T-cell (primary cell): ENCODE results near the gene GARIN5B. TPM values are rescaled to one million over a fixed set of nuclear protein-coding genes. Genes with fewer than 3 reads are reported as not detected.
"Not testable (repeated sequence)": the region's sequence is repeated elsewhere in the genome, so short reads cannot be mapped to it uniquely, and the experiment has no call there.

ENCODE experiments used
- ATAC-seq, 4 experiments: fragments of 200-7000 bp in 3 of 4; fragments of 150-1000 bp in 1 of 4; cut with Tn5 transposase; replicated peaks in 1 of 4; 1 replicate in 3 of 4; 2 replicates in 1 of 4; pipeline ENCODE4 v1.10.0; 2021; ENCODE audit warnings: moderate library complexity in 3 of 4, mild to moderate bottlenecking in 2 of 4, moderate number of reproducible peaks in 1 of 4
- CTCF ChIA-PET, 2 donors: fragments of 300-600 bp; sonication (Branson Sonifier 250); formaldehyde crosslinking; loops; one replicate each; lab custom pipeline; 2022; ENCODE audit warnings: antibody characterized with exemption in 2 of 2; lab: Charles Lee
- POLR2A ChIA-PET, 2 donors: fragments of 300-600 bp; sonication (Branson Sonifier 250); formaldehyde crosslinking; loops; one replicate each; lab custom pipeline; 2022; ENCODE audit warnings: antibody characterized with exemption in 2 of 2; lab: Charles Lee
- DNase-seq, 35 experiments: peaks; one replicate each; pipeline versions ENCODE4 v3.0.0 to v3.0.0-alpha.2; 2013 to 2023
- H3K27ac ChIP-seq: one replicate; pipeline ENCODE4 v1.5.1; 2013; ENCODE audit warnings: low read length
- H3K27me3 ChIP-seq, 2 experiments: replicated peaks in 1 of 2; 1 replicate in 1 of 2; 2 replicates in 1 of 2; pipeline versions ENCODE4 v1.6.1 to v1.7.0; 2013; ENCODE audit warnings: low read length in 1 of 2, mixed read lengths in 1 of 2; ENCODE audit not compliant: control insufficient read depth in 2 of 2, insufficient read depth in 2 of 2; ENCODE audit errors: extremely low read depth in 1 of 2
- H3K36me3 ChIP-seq, 2 donors: 1 replicate in 1 of 2; 2 replicates in 1 of 2; pipeline versions ENCODE4 v1.6.1 to v1.7.0; 2013; ENCODE audit warnings: low read length in 1 of 2; ENCODE audit not compliant: control insufficient read depth in 2 of 2, insufficient read depth in 1 of 2; ENCODE audit errors: extremely low read depth in 1 of 2
- H3K4me1 ChIP-seq, 2 experiments: 1 replicate in 1 of 2; 2 replicates in 1 of 2; pipeline versions ENCODE4 v1.6.1 to v1.7.0; 2013; ENCODE audit warnings: low read length in 2 of 2, mixed read lengths in 1 of 2; ENCODE audit not compliant: insufficient read depth in 2 of 2, control insufficient read depth in 1 of 2; ENCODE audit errors: extremely low read depth in 1 of 2
- H3K4me3 ChIP-seq, 2 donors: 1 replicate in 1 of 2; 2 replicates in 1 of 2; pipeline versions ENCODE4 v1.5.1 to v1.7.0; 2013; ENCODE audit warnings: mild to moderate bottlenecking in 2 of 2, low read length in 1 of 2, moderate library complexity in 1 of 2; ENCODE audit not compliant: control insufficient read depth in 1 of 2; ENCODE audit errors: extremely low read depth in 1 of 2
- H3K9me3 ChIP-seq: 2 replicates; pipeline ENCODE4 v1.7.0; 2013
- H3K27ac Mint-ChIP-seq, 2 donors: one replicate each; pipeline ENCODE4 v1.8.0; 2020 to 2021; ENCODE audit warnings: mild to moderate bottlenecking in 2 of 2, mixed read lengths in 2 of 2
- H3K27me3 Mint-ChIP-seq, 2 donors: one replicate each; pipeline ENCODE4 v1.8.0; 2021 to 2022; ENCODE audit warnings: mixed read lengths in 2 of 2
- H3K36me3 Mint-ChIP-seq: one replicate; pipeline ENCODE4 v1.8.0; 2021; ENCODE audit warnings: mixed read lengths
- H3K4me1 Mint-ChIP-seq, 3 donors: one replicate each; pipeline ENCODE4 v1.8.0; 2020 to 2022; ENCODE audit warnings: mixed read lengths in 3 of 3, mild to moderate bottlenecking in 1 of 3
- H3K4me3 Mint-ChIP-seq, 3 donors: one replicate each; pipeline ENCODE4 v1.8.0; 2020 to 2022; ENCODE audit warnings: mild to moderate bottlenecking in 3 of 3, mixed read lengths in 3 of 3, moderate library complexity in 3 of 3
- H3K9me3 Mint-ChIP-seq, 3 donors: one replicate each; pipeline ENCODE4 v1.8.0; 2020 to 2022; ENCODE audit warnings: mixed read lengths in 3 of 3
- WGBS: methylation state at CpG from one replicate; pipeline ENCODE4 v1.1.5; 2013; ENCODE audit warnings: missing lambda C conversion rate; ENCODE audit not compliant: insufficient coverage; 5-methylcytosine and 5-hydroxymethylcytosine counted together
- total RNA-seq, 35 experiments: library from RNA in 6 of 35; stranded (reverse) in 6 of 35; fragments of 120-200 nt in 1 of 35; gene quantifications; one replicate each; pipeline versions ENCODE4 v1.2.1 to v1.2.4 and lab custom pipeline; 2013 to 2026

The GARIN5B gene
- not detected for total RNA-seq
- total RNA-seq (2013) = not detected
- total RNA-seq (lab: John Stamatoyannopoulos, UW) = 0 reads per million in 29 experiments

GRCh38 chr19:55362990-55363716 is at the start of gene GARIN5B:
Gene GARIN5B, minus strand, starts transcription at chr19:55363260. Its CDS starts 194 bp downstream, at chr19:55363066.
- ChIA-PET CTCF (no interaction called here), POLR2A (interaction anchor here in 1 of 2 donors (0.6 kb wide), 1 partner anchor 45 kb away, joined by 10 read pairs; no protein-coding TSS in a partner anchor)
- ATAC-seq = no peak

GRCh38 chr19:55410168-55410567 is 47.1 kb upstream of the GARIN5B start:
- Histone ChIP-seq H3K4me1 (peaks cover 6 to 32% of the 10 kb centered on the region in 2 experiments), H3K27me3 (no peaks in the 10 kb centered on the region), H3K27ac (no peak overlapping the region), H3K36me3 (peaks cover 7% of the 10 kb centered on the region in 2 donors), H3K4me3 (no peak overlapping the region), H3K9me3 (no peaks in the 10 kb centered on the region)
- Mint-ChIP-seq H3K9me3 (peaks cover 0 to 5% (median 3%) of the 10 kb centered on the region in 3 donors), H3K36me3 (peaks cover 14% of the 10 kb centered on the region), H3K4me3 (peak overlapping the region in 2 of 3 donors; percentile 2 to 53), H3K4me1 (peaks cover 24 to 27% (median 26%) of the 10 kb centered on the region in 3 donors), H3K27ac (no peak overlapping the region), H3K27me3 (no peaks in the 10 kb centered on the region)
- DNase-seq (no peak), ATAC-seq (no peak)
- WGBS = no CpG with 5 or more reads among the region's 2 CpGs
- POLR2A ChIA-PET = no interaction called here
- CTCF ChIA-PET = no interaction called here

More at GRCh38 chr19:55362990-55363716, at the start of gene GARIN5B:
- Histone ChIP-seq H3K4me1 (no peaks in the 10 kb centered on the region), H3K9me3 (no peaks in the 10 kb centered on the region), H3K4me3 (no peak within 1 kb of the TSS), H3K27ac (no peak within 1 kb of the TSS), H3K36me3 (no peaks in the 10 kb centered on the region), H3K27me3 (peaks cover 0 to 44% of the 10 kb centered on the region in 2 experiments)
- H3K9me3 Mint-ChIP-seq = no peaks in the 10 kb centered on the region
- no peak within 1 kb of the TSS for H3K4me3 Mint-ChIP-seq
- no peaks in the 10 kb centered on the region for H3K36me3 Mint-ChIP-seq
- H3K27me3 Mint-ChIP-seq = peaks cover 0 to 8% of the 10 kb centered on the region in 2 donors
- WGBS = 84% methylated on average over 16 of the region's 27 CpGs
- H3K4me1 Mint-ChIP-seq = peaks cover 0 to 2% (median 0%) of the 10 kb centered on the region in 3 donors
- no peak within 1 kb of the TSS for H3K27ac Mint-ChIP-seq
- DNase-seq = no peak

- Mint-ChIP-seq H3K4me1 (peaks cover 24 to 27% (median 26%) of the 10 kb centered on the region in 3 donors), H3K4me3 (peak overlapping the region; percentile 87 to 93 (median 93)), H3K36me3 (peaks cover 16% of the 10 kb centered on the region), H3K27ac (peak overlapping the region in 1 of 2 donors; percentile 98)
- not testable (repeated sequence) for H3K27me3 Mint-ChIP-seq, H3K27ac ChIP-seq, H3K9me3 ChIP-seq, H3K9me3 Mint-ChIP-seq, DNase-seq, H3K4me3 ChIP-seq, H3K27me3 ChIP-seq, ATAC-seq
- ChIA-PET POLR2A (interaction anchor here (0.6 to 0.9 kb wide), 2 partner anchors 70 to 173 kb away, joined by 3 to 7 read pairs; partner anchors contain the start of gene KMT5C (in 1 of the 2)), CTCF (interaction anchor here in 1 of 2 donors (1.0 kb wide), 1 partner anchor 11 kb away, joined by 5 read pairs; no protein-coding TSS in a partner anchor)
- peaks cover 6 to 32% of the 10 kb centered on the region in 2 experiments for H3K4me1 ChIP-seq
- peaks cover 8 to 11% of the 10 kb centered on the region in 2 donors for H3K36me3 ChIP-seq
- 100% methylated on average over 5 of the region's 8 CpGs for WGBS
Observed at GRCh38 chr19:55409179-55409578, 46.1 kb upstream of the GARIN5B start.

GRCh38 chr19:55408533-55408872 is 45.4 kb upstream of the GARIN5B start:
- peaks cover 24 to 32% (median 26%) of the 10 kb centered on the region in 3 donors for H3K4me1 Mint-ChIP-seq
- peaks cover 6 to 32% of the 10 kb centered on the region in 2 experiments for H3K4me1 ChIP-seq
- ATAC-seq = no peak
- H3K9me3 Mint-ChIP-seq = peaks cover 0 to 5% (median 3%) of the 10 kb centered on the region in 3 donors
- ChIA-PET CTCF (interaction anchor here in 1 of 2 donors (1.0 kb wide), 1 partner anchor 12 kb away, joined by 5 read pairs; no protein-coding TSS in a partner anchor), POLR2A (interaction anchor here (0.6 to 0.9 kb wide), 2 partner anchors 69 to 173 kb away, joined by 3 to 7 read pairs; partner anchors contain the start of gene KMT5C (in 1 of the 2))
- no peaks in the 10 kb centered on the region for H3K27me3 Mint-ChIP-seq
- H3K27me3 ChIP-seq = no peaks in the 10 kb centered on the region
- H3K4me3 ChIP-seq = peak overlapping the region; percentile 7 to 54
- peak overlapping the region; percentile 96 to 98 for H3K27ac Mint-ChIP-seq
- no peaks in the 10 kb centered on the region for H3K9me3 ChIP-seq
- WGBS = 70% methylated on average over 8 of the region's 9 CpGs
- H3K36me3 ChIP-seq = peaks cover 13 to 16% of the 10 kb centered on the region in 2 donors
- peak overlapping the region; percentile 100 for H3K27ac ChIP-seq
- no peak for DNase-seq
- H3K36me3 Mint-ChIP-seq = peaks cover 20% of the 10 kb centered on the region
- H3K4me3 Mint-ChIP-seq = peak overlapping the region; percentile 87 to 93 (median 93)

- peaks cover 18 to 21% of the 10 kb centered on the region in 2 donors for H3K36me3 ChIP-seq
- POLR2A ChIA-PET = interaction anchor here (0.6 to 1.5 kb wide), 7 partner anchors 21 to 154 kb away, joined by 3 to 11 read pairs (median 4); partner anchors contain the start of gene KMT5C (in 1 of the 2)
- peak; percentile 89 to 92 (median 90) for ATAC-seq
- no peaks in the 10 kb centered on the region for H3K27me3 ChIP-seq
- CTCF ChIA-PET = no interaction called here
- H3K4me1 ChIP-seq = peaks cover 6 to 32% of the 10 kb centered on the region in 2 experiments
- H3K36me3 Mint-ChIP-seq = peaks cover 25% of the 10 kb centered on the region
- WGBS = under 1% methylated on average over 61 of the region's 72 CpGs
- H3K4me1 Mint-ChIP-seq = peaks cover 24 to 32% (median 29%) of the 10 kb centered on the region in 3 donors
- H3K9me3 ChIP-seq = no peaks in the 10 kb centered on the region
- peak overlapping the region; percentile 96 to 98 for H3K27ac Mint-ChIP-seq
- peak overlapping the region; percentile 54 to 79 for H3K4me3 ChIP-seq
- no peaks in the 10 kb centered on the region for H3K27me3 Mint-ChIP-seq
- H3K4me3 Mint-ChIP-seq = peak overlapping the region; percentile 87 to 93 (median 93)
- H3K27ac ChIP-seq = peak overlapping the region; percentile 100
- peaks cover 0 to 5% (median 3%) of the 10 kb centered on the region in 3 donors for H3K9me3 Mint-ChIP-seq
- DNase-seq = peak; percentile 91 to 99 (median 97)
Observed at GRCh38 chr19:55407800-55408532, 44.9 kb upstream of the GARIN5B start.

- H3K27me3 Mint-ChIP-seq, CTCF ChIA-PET, H3K9me3 Mint-ChIP-seq, H3K27me3 ChIP-seq, DNase-seq, H3K9me3 ChIP-seq: not testable (repeated sequence)
- POLR2A ChIA-PET = interaction anchor here (0.6 to 1.5 kb wide), 6 partner anchors 20 to 153 kb away, joined by 3 to 11 read pairs (median 5); partner anchors contain the start of gene KMT5C (in 1 of the 2)
- WGBS = under 1% methylated on average over 36 of the region's 36 CpGs
- peak in 2 of 4 experiments; percentile 2 to 10 for ATAC-seq
- Mint-ChIP-seq H3K36me3 (peaks cover 26% of the 10 kb centered on the region), H3K27ac (peak within 1 kb of the TSS; percentile 96 to 98), H3K4me3 (peak within 1 kb of the TSS; percentile 87 to 93 (median 93)), H3K4me1 (peaks cover 24 to 32% (median 29%) of the 10 kb centered on the region in 3 donors)
- peak within 1 kb of the TSS; percentile 100 for H3K27ac ChIP-seq
- H3K4me3 ChIP-seq = peak within 1 kb of the TSS; percentile 54 to 79
- peaks cover 22 to 26% of the 10 kb centered on the region in 2 donors for H3K36me3 ChIP-seq
- H3K4me1 ChIP-seq = peaks cover 6 to 32% of the 10 kb centered on the region in 2 experiments
Observed at GRCh38 chr19:55407550-55407799, 44.4 kb upstream of the GARIN5B start, which contains the start of gene UBE2S. Gene UBE2S, minus strand, starts transcription at chr19:55407788. Its CDS starts 199 bp downstream, at chr19:55407589.
